Gastrocnemius medialis (tissue), 4 donors: ENCODE results near the gene CCHCR1. TPM values are rescaled to one million over a fixed set of nuclear protein-coding genes. Genes with fewer than 3 reads are reported as not detected.
"Not testable (repeated sequence)": the region's sequence is repeated elsewhere in the genome, so short reads cannot be mapped to it uniquely, and the experiment has no call there.

ENCODE experiments used
- ATAC-seq, 2 donors: fragments of 150-250 bp; one replicate each; pipeline ENCODE4 v1.9.1; 2016
- DNase-seq, 2 donors: peaks; one replicate each; pipeline ENCODE4 v3.0.0-alpha.2; 2019
- H3K27ac ChIP-seq, 4 donors: fragments of 200-600 bp; sonication (generic); 1 replicate in 1 of 4; 2 replicates in 3 of 4; pipeline ENCODE4 v1.5.1; 2016 to 2018; ENCODE audit warnings: mild to moderate bottlenecking in 2 of 4, moderate library complexity in 1 of 4
- H3K27me3 ChIP-seq, 3 donors: fragments of 200-600 bp; sonication (generic) in 2 of 3; 1 replicate in 1 of 3; 2 replicates in 2 of 3; pipeline versions ENCODE4 v1.5.1 to v1.6.0; 2016 to 2019; ENCODE audit warnings: mild to moderate bottlenecking in 1 of 3, moderate library complexity in 1 of 3
- H3K36me3 ChIP-seq, 2 donors: fragments of 200-600 bp; sonication (generic) in 1 of 2; one replicate each; pipeline ENCODE4 v1.5.1; 2017 to 2018
- H3K4me1 ChIP-seq, 2 donors: fragments of 200-600 bp; sonication (generic) in 1 of 2; one replicate each; pipeline ENCODE4 v1.5.1; 2016 to 2017; ENCODE audit warnings: mild to moderate bottlenecking in 2 of 2
- H3K4me3 ChIP-seq, 4 donors: fragments of 200-600 bp; sonication (generic) in 3 of 4; 1 replicate in 1 of 4; 2 replicates in 3 of 4; pipeline ENCODE4 v1.5.1; 2016 to 2019; ENCODE audit warnings: mild to moderate bottlenecking in 2 of 4
- H3K9me3 ChIP-seq, 3 donors: fragments of 200-600 bp; sonication (generic) in 2 of 3; 1 replicate in 1 of 3; 2 replicates in 2 of 3; pipeline ENCODE4 v1.5.1; 2016 to 2019
- CTCF ChIP-seq, 5 experiments: fragments of 450-650 bp in 3 of 5; fragments of 200-600 bp in 2 of 5; sonication (generic) in 2 of 5; IDR thresholded peaks in 4 of 5; conservative IDR thresholded peaks in 1 of 5; 1 replicate in 4 of 5; 2 replicates in 1 of 5; pipeline ENCODE4 v1.5.1; 2016 to 2019; ENCODE audit warnings: antibody characterized with exemption in 5 of 5, mild to moderate bottlenecking in 3 of 5, moderate library complexity in 3 of 5
- POLR2A ChIP-seq, 2 donors: fragments of 450-650 bp; IDR thresholded peaks; one replicate each; pipeline ENCODE4 v1.6.1; 2017; ENCODE audit warnings: antibody characterized with exemption in 2 of 2, mild to moderate bottlenecking in 2 of 2, moderate library complexity in 2 of 2
- in situ Hi-C, 4 donors: fragments of 200-750 bp; cut with MboI; loops; one replicate each; pipeline versions ENCODE4 v1.15.0 to v1.8.0; 2017; ENCODE audit warnings: low sequenced_read_pairs in 4 of 4
- intact Hi-C: fragments of 100-400 bp; cut with DNase I; formaldehyde crosslinking; loops from one replicate; pipeline ENCODE4 v1.15.1; 2023; ENCODE audit warnings: low total_unique reads
- total RNA-seq, 4 donors: library from RNA; depleted of rRNA; stranded (reverse); fragments of >200 nt; gene quantifications; one replicate each; pipeline versions ENCODE4 v1.1.0 to v1.2.3, GENCODE V29; 2016

The CCHCR1 gene
- total RNA-seq, 4 donors from 2014 or later, result 4.9 to 34.3 (median 7.7) TPM

DNA sequence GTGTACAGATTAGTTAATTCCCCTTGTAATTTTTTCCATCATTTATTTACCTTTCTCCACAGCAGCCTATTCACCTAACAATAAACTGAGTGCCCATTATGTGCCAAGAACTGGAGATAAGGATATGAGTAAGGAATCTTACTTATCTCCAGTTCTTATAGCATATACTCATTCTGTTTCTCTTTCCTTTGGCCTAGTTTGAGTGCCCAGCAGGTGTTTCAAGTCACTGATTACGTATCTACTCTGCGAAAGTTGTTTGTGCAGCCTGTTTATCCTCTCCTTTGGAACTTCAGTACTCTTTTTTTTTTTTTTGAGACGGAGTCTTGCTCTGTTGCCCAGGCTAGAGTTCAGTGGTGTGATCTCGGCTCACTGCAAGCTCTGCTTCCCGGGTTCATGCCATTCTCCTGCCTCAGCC lies 30.2 kb upstream of the CCHCR1 start:
- Histone ChIP-seq H3K4me1 (peaks cover 8 to 16% of the 10 kb centered on the region in 2 donors), H3K36me3 (no peaks in the 10 kb centered on the region), H3K4me3 (no peak overlapping the region), H3K27ac (peak overlapping the region in 1 of 4 donors; percentile 88), H3K27me3 (no peaks in the 10 kb centered on the region), H3K9me3 (no peaks in the 10 kb centered on the region)
- DNase-seq (no peak), ATAC-seq (no peak)
- in situ Hi-C loops (loop anchor here in 2 of 4 donors (5.0 kb wide), 1 partner anchor 50 kb away; the partner anchor contains the start of gene PSORS1C2 (in 2 of the 2)), intact Hi-C loops (loop anchor here (2.0 kb wide), 1 partner anchor 29 kb away; the partner anchor contains the start of gene TCF19)
- no peak for TF ChIP-seq POLR2A (IDR thresholded peaks at IDR 0.05)
- TF ChIP-seq CTCF (IDR thresholded peaks at IDR 0.05 in 4 of 5, conservative IDR thresholded peaks at IDR 0.05 in 1 of 5), result no peak

- H3K4me1 ChIP-seq, result peaks cover 8 to 16% of the 10 kb centered on the region in 2 donors
- DNase-seq, result peak; percentile 52 to 78
- peak; percentile 80 to 81 for ATAC-seq
- no peaks in the 10 kb centered on the region for H3K27me3 ChIP-seq
- in situ Hi-C loops (loop anchor here in 2 of 4 donors (5.0 kb wide), 1 partner anchor 49 kb away; the partner anchor contains the start of gene PSORS1C2 (in 2 of the 2)), intact Hi-C loops (loop anchor here (2.0 kb wide), 1 partner anchor 27 kb away; the partner anchor contains the start of gene TCF19)
- no peaks in the 10 kb centered on the region for H3K9me3 ChIP-seq
- no peaks in the 10 kb centered on the region for H3K36me3 ChIP-seq
- peak overlapping the region; percentile 37 to 47 (median 42) for H3K4me3 ChIP-seq
- TF ChIP-seq CTCF (IDR thresholded peaks at IDR 0.05 in 4 of 5, conservative IDR thresholded peaks at IDR 0.05 in 1 of 5), result no peak
- peak; percentile 6 to 50 for TF ChIP-seq POLR2A (IDR thresholded peaks at IDR 0.05)
- H3K27ac ChIP-seq, result peak overlapping the region; percentile 73 to 88 (median 81)
Observed at GRCh38 chr6:31186052-31186734, 28.6 kb upstream of the CCHCR1 start.

- intact Hi-C loops, result loop anchor here (2.0 kb wide), 1 partner anchor 27 kb away; the partner anchor contains the start of gene TCF19
- peak overlapping the region; percentile 37 to 47 (median 42) for H3K4me3 ChIP-seq
- H3K36me3 ChIP-seq, H3K9me3 ChIP-seq, H3K27me3 ChIP-seq, DNase-seq: not testable (repeated sequence)
- peaks cover 8 to 16% of the 10 kb centered on the region in 2 donors for H3K4me1 ChIP-seq
- ATAC-seq, result peak; percentile 39 to 54
- in situ Hi-C loops, result loop anchor here in 2 of 4 donors (5.0 kb wide), 1 partner anchor 48 kb away; the partner anchor contains the start of gene PSORS1C2 (in 2 of the 2)
- peak overlapping the region; percentile 73 to 88 (median 81) for H3K27ac ChIP-seq
Observed at GRCh38 chr6:31185695-31186051, 28.1 kb upstream of the CCHCR1 start.

GRCh38 chr6:31183859-31184258 lies 26.3 kb upstream of the CCHCR1 start:
- H3K27ac ChIP-seq, H3K4me3 ChIP-seq, intact Hi-C loops, DNase-seq, H3K27me3 ChIP-seq, H3K9me3 ChIP-seq, H3K36me3 ChIP-seq, ATAC-seq, in situ Hi-C loops: not testable (repeated sequence)
- peaks cover 8 to 16% of the 10 kb centered on the region in 2 donors for H3K4me1 ChIP-seq

GRCh38 chr6:31183287-31183686 lies 25.7 kb upstream of the CCHCR1 start:
- ATAC-seq, H3K4me3 ChIP-seq, in situ Hi-C loops, H3K9me3 ChIP-seq, DNase-seq, H3K27ac ChIP-seq, intact Hi-C loops, H3K36me3 ChIP-seq, H3K27me3 ChIP-seq: not testable (repeated sequence)
- H3K4me1 ChIP-seq, result peaks cover 8 to 16% of the 10 kb centered on the region in 2 donors

DNA sequence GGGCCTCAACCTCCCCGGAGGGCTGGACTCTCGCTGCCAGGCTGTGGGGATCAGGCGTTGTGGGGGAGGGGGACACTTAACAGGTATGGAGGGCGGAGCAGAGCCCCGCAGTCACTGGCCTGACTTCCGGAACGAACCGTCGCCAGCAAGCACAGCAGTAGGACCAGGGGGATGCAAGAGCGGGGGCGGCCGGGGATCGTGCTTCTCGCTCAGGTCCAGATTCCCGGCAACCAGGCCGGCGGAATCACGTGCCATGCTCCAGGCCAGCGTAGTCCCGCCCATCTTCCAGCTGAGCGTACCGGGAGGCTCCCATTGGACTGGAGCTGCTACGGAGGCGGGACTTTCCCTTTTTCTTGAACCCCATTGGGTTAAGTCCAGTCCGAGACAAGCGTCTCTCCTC lies 22.9 kb upstream of the CCHCR1 start:
- Histone ChIP-seq H3K4me1 (peaks cover 5 to 6% of the 10 kb centered on the region in 2 donors), H3K36me3 (no peaks in the 10 kb centered on the region), H3K27me3 (no peaks in the 10 kb centered on the region), H3K9me3 (no peaks in the 10 kb centered on the region), H3K4me3 (peak overlapping the region in 3 of 4 donors; percentile 3 to 49 (median 43)), H3K27ac (peak overlapping the region in 2 of 4 donors; percentile 24 to 67)
- intact Hi-C loops, result no loop called here
- in situ Hi-C loops, result no loop called here
- no peak for TF ChIP-seq CTCF (IDR thresholded peaks at IDR 0.05 in 4 of 5, conservative IDR thresholded peaks at IDR 0.05 in 1 of 5)
- no peak for TF ChIP-seq POLR2A (IDR thresholded peaks at IDR 0.05)
- DNase-seq, result peak; percentile 15 to 83
- peak; percentile 74 to 99 for ATAC-seq
